Neural progenitor cell (in vitro differentiated cells): ENCODE data around the gene MSLN.

ENCODE experiments used
- CTCF ChIP-seq: fragments of 200-600 bp; sonication (generic); IDR thresholded peaks from 2 replicates; pipeline ENCODE4 v1.5.1; 2017; ENCODE audit warnings: antibody characterized with exemption, mild to moderate bottlenecking
- EZH2 ChIP-seq: fragments of 200-600 bp; sonication (generic); IDR thresholded peaks from 2 replicates; pipeline ENCODE4 v1.6.1; 2017; ENCODE audit warnings: antibody characterized with exemption, mild to moderate bottlenecking, moderate library complexity
- EZH2phosphoT487 ChIP-seq: fragments of 200-600 bp; sonication (generic); IDR thresholded peaks from 2 replicates; pipeline ENCODE4 v1.6.1; 2017; ENCODE audit warnings: antibody characterized with exemption

GRCh38 chr16:788399-789126 lies 28.0 kb downstream of the MSLN start, which contains the start of gene CHTF18:
- no peak for TF ChIP-seq CTCF
- peak; percentile 49 for TF ChIP-seq EZH2
- TF ChIP-seq EZH2phosphoT487, result no peak
